Left lung (tissue), 10 donors: ENCODE results near the gene CEP63. TPM values are rescaled to one million over a fixed set of nuclear protein-coding genes. Genes with fewer than 3 reads are reported as not detected.
A peak's percentile ranks its signal among the peaks of the same experiment; 100 is the strongest.

Experiments
- ATAC-seq: fragments of 200-7000 bp; cut with Tn5 transposase; one replicate; pipeline ENCODE4 v1.9.1; 2020; ENCODE audit warnings: moderate library complexity
- DNase-seq, 4 donors: peaks; one replicate each; pipeline ENCODE4 v3.0.0-alpha.2; 2013 to 2020
- H3K27ac ChIP-seq, 2 donors: fragments of 200-600 bp; sonication (generic) in 1 of 2; one replicate each; pipeline versions ENCODE4 v1.5.0 to v1.8.0; 2020 to 2021
- H3K27me3 ChIP-seq, 2 donors: fragments of 200-600 bp; sonication (generic) in 1 of 2; one replicate each; pipeline versions ENCODE4 v1.5.0 to v1.8.0; 2020 to 2021
- H3K36me3 ChIP-seq, 2 donors: fragments of 200-600 bp; sonication (generic) in 1 of 2; one replicate each; pipeline versions ENCODE4 v1.5.0 to v1.8.0; 2020 to 2021
- H3K4me1 ChIP-seq, 2 donors: fragments of 200-600 bp; one replicate each; pipeline ENCODE4 v1.8.0; 2021
- H3K4me3 ChIP-seq, 2 donors: fragments of 200-600 bp; sonication (generic) in 1 of 2; one replicate each; pipeline versions ENCODE4 v1.5.0 to v1.8.0; 2020 to 2021; ENCODE audit warnings: mild to moderate bottlenecking in 1 of 2
- H3K9me3 ChIP-seq, 2 donors: fragments of 200-600 bp; sonication (generic) in 1 of 2; one replicate each; pipeline versions ENCODE4 v1.5.0 to v1.8.0; 2020 to 2021
- intact Hi-C, 2 donors: fragments of 100-400 bp; cut with DNase I; formaldehyde crosslinking; loops; one replicate each; pipeline versions ENCODE4 v1.11.2 to v1.14.2; 2022
- polyA plus RNA-seq, 6 donors: library from polyadenylated mRNA; unstranded; fragments of 120-200 nt; gene quantifications; one replicate each; pipeline ENCODE4 v1.2.1, GENCODE V29; 2013; ENCODE audit not compliant: insufficient read length in 6 of 6
- total RNA-seq, 2 donors: library from RNA; stranded (reverse); fragmentation: NEBNext Ultra II Directional; extraction: Animal tissue kit (Norgen Biotek cat#: 25700); gene quantifications; one replicate each; pipeline ENCODE4 v1.2.1, GENCODE V29; 2021
- TF ChIP-seq, protein P1 (sequence below), 2 donors: fragments of 200-600 bp; sonication (generic) in 1 of 2; IDR thresholded peaks; one replicate each; pipeline versions ENCODE4 v1.5.0 to v1.8.0; 2021; ENCODE audit warnings: antibody characterized with exemption in 2 of 2
- donor health status: DM: no; HTN: yes; CAD: no.
- donor health status: DM: no; HTN: no; CAD: no.

The CEP63 gene
- total and polyA plus RNA-seq, 8 donors, result 16.1 to 40.4 (median 32.7) TPM

DNA sequence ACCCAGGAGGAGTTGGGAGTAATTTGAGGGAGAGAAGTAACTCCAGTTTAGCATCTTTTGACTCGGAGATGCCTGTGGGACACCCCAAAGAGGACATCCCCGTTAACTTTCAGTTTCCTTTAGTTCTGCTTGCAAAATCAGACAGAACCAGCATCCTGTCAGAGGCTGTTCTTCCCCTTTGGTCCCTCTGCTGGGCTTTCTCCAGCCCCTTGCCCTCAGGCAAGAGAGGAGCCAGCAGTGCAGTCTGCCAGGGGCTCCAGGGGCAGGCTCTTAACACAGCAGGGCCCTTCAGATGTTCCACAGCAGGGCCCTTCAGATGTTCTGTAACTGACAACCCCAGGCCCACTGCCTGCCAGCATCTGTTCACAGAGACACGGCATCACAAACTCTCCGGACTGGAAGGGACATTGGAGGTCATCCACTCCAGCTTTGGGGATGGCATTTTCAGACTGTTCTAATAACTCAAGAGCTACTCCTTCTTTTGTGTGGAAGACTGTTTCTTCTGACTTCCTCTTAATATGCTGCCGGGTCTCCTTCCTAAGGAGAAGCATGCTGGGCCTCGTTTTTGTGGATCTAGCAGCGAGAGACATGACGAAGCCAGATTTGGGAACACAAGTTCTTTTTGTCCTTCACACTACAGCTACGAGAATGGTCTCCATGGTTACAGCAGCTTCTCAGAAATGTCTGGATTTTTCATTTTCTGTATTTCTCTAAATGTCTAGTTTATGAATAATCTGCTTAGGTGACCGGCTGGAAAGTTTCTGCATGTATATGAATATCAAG lies 113.1 kb downstream of the CEP63 start:
- TF ChIP-seq, protein P1, sequence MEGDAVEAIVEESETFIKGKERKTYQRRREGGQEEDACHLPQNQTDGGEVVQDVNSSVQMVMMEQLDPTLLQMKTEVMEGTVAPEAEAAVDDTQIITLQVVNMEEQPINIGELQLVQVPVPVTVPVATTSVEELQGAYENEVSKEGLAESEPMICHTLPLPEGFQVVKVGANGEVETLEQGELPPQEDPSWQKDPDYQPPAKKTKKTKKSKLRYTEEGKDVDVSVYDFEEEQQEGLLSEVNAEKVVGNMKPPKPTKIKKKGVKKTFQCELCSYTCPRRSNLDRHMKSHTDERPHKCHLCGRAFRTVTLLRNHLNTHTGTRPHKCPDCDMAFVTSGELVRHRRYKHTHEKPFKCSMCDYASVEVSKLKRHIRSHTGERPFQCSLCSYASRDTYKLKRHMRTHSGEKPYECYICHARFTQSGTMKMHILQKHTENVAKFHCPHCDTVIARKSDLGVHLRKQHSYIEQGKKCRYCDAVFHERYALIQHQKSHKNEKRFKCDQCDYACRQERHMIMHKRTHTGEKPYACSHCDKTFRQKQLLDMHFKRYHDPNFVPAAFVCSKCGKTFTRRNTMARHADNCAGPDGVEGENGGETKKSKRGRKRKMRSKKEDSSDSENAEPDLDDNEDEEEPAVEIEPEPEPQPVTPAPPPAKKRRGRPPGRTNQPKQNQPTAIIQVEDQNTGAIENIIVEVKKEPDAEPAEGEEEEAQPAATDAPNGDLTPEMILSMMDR (IDR thresholded peaks at IDR 0.05), result no peak
- intact Hi-C loops, result no loop called here
- no peaks in the 10 kb centered on the region for H3K36me3 ChIP-seq
- H3K27me3 ChIP-seq, result no peaks in the 10 kb centered on the region
- DNase-seq (no peak), ATAC-seq (no peak)
- peak overlapping the region in 1 of 2 donors; percentile 83 for H3K27ac ChIP-seq
- no peaks in the 10 kb centered on the region for H3K9me3 ChIP-seq
- H3K4me1 ChIP-seq, result peaks cover 0 to 23% of the 10 kb centered on the region in 2 donors
- H3K4me3 ChIP-seq, result no peak overlapping the region

DNA sequence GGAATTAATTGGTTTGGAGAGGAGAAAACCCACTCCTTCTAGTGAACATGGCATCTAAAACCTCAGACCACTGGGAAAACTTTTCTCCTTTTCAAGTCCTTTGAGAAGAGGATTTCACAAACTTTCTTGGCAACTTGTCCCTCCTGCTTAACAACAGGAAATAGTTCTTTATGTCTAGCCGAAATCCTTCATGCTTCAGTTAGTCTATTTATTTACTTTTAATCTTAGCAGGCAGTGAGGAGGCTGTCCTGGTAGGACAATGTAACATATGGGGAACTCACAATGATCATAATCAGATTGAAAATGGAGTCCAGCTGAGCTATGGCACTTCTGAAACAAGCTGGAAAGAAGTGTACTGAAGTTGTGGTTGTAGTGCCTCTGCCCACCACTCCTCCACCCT lies 114.3 kb downstream of the CEP63 start:
- DNase-seq (no peak), ATAC-seq (no peak)
- no peaks in the 10 kb centered on the region for H3K36me3 ChIP-seq
- peaks cover 0 to 17% of the 10 kb centered on the region in 2 donors for H3K4me1 ChIP-seq
- no peaks in the 10 kb centered on the region for H3K27me3 ChIP-seq
- no peak overlapping the region for H3K4me3 ChIP-seq
- no peaks in the 10 kb centered on the region for H3K9me3 ChIP-seq
- intact Hi-C loops, result no loop called here
- no peak overlapping the region for H3K27ac ChIP-seq
- TF ChIP-seq, protein P1 (IDR thresholded peaks at IDR 0.05), result no peak

DNA sequence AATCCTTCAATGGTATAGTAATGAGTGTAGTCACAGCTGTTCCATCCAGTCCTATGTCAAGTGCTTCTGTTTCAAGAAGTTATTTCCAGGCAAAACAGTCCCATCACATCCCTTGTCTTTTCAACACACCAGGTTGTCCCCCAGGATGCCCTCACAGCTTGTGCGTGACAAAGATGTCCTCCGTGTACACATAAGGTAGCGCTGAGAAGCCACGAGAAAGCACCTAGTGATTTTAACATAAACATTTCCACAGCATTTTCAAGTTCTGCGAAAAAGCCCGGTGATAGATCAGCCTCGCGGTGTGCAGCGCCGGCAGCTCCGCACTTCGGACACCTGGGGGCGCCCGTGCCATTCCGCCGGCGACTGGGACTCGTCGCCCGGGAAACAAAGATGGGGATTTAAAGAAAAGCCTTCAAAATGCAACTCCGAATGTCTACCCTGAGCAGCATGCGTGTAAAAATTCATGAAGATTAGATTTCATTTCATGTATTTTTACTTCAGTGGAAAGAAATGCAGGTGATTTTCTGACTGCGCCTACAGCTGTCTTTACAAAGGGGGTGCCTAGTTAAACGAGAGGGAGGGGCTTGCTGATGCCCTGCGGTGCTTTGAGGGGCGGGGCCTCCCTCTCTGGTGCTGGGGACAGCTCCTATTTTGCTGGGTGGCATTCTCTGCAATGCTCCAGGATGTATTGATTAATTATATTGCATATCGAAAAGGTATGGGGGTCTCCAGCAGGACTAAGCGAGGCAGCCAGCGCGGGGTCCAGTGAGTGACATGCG lies 115.0 kb downstream of the CEP63 start:
- no peaks in the 10 kb centered on the region for H3K9me3 ChIP-seq

DNA sequence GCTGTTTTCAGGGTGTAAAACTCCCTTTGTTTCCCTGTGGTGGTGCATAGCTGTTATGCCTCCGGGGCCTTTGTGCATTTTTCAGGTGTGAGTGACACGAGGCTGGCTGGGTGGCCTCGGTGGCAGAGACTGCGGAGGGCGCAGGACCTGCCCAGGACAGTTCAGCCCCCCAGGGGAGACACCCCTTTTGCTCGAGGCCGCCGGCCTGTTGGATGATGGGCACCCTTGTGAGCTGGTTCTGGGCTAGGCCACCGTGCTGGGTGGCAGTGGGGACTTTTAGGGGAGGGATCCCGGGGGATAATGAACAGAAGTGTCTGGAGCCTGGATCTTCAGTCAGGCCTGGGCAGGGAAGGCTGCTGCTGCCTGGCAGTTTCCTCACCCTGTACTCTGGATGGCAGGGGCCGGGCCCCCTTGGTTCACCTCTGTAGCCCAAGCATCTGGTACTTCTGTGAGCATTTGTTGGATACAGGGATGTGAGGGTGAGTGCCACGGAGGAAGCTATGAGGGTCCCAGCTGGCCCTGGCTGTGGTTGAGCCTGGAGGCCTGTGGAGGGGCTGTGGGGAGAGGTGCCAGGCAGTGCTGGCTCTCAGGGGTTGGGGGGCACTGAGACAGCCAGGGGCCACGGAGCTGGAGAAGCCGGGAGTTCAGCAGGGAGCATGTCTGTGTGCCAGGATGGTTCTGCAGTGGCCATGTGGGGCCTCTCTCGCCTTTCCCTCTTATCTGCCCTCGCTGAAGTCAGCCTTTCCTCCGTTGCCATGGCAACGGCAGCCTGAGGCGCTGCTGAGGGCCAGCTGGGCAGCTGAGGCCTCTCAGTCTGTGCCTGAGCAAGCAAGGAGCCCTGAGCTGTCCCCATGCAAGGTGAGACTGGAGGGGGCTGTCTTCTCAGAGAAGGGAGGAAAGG lies 115.9 kb downstream of the CEP63 start:
- ATAC-seq (peak; percentile 25), DNase-seq (peak in 2 of 4 donors; percentile 67 to 91)
- Histone ChIP-seq H3K36me3 (no peaks in the 10 kb centered on the region), H3K4me1 (peaks cover 0 to 30% of the 10 kb centered on the region in 2 donors), H3K9me3 (no peaks in the 10 kb centered on the region), H3K27me3 (no peaks in the 10 kb centered on the region), H3K4me3 (no peak overlapping the region), H3K27ac (no peak overlapping the region)
- intact Hi-C loops, result no loop called here
- TF ChIP-seq, protein P1 (IDR thresholded peaks at IDR 0.05), result no peak

More for the DNA sequence above, 115.0 kb downstream of the CEP63 start:
- Histone ChIP-seq H3K36me3 (no peaks in the 10 kb centered on the region), H3K4me1 (peaks cover 0 to 22% of the 10 kb centered on the region in 2 donors), H3K27me3 (no peaks in the 10 kb centered on the region), H3K27ac (no peak overlapping the region), H3K4me3 (no peak overlapping the region)
- TF ChIP-seq, protein P1 (IDR thresholded peaks at IDR 0.05), result peak; percentile 94 to 97
- ATAC-seq (peak; percentile 92), DNase-seq (peak; percentile 58 to 95 (median 74))
- intact Hi-C loops, result no loop called here
